Thyroid gland (tissue), 4 donors: ENCODE measurements around the gene PTPN3. TPM values are rescaled to one million over a fixed set of nuclear protein-coding genes. Genes with fewer than 3 reads are reported as not detected.

ENCODE experiments used
- DNase-seq, 2 donors: peaks; one replicate each; pipeline ENCODE4 v3.0.0-alpha.2; 2019
- H3K27ac ChIP-seq, 3 donors: fragments of 200-600 bp; sonication (generic); 1 replicate in 2 of 3; 2 replicates in 1 of 3; pipeline ENCODE4 v1.5.1; 2016 to 2019; ENCODE audit warnings: mild to moderate bottlenecking in 1 of 3, moderate library complexity in 1 of 3
- H3K27me3 ChIP-seq: fragments of 200-600 bp; sonication (generic); one replicate; pipeline ENCODE4 v1.5.1; 2019
- H3K36me3 ChIP-seq, 2 donors: fragments of 200-600 bp; sonication (generic); one replicate each; pipeline ENCODE4 v1.5.1; 2016 to 2019
- H3K4me1 ChIP-seq, 2 donors: fragments of 200-600 bp; sonication (generic); one replicate each; pipeline ENCODE4 v1.5.1; 2017 to 2019
- H3K4me3 ChIP-seq, 3 donors: fragments of 200-600 bp; sonication (generic); replicated peaks in 1 of 3; 1 replicate in 2 of 3; 2 replicates in 1 of 3; pipeline ENCODE4 v1.5.1; 2016; ENCODE audit warnings: mild to moderate bottlenecking in 1 of 3
- H3K9me3 ChIP-seq: fragments of 200-600 bp; sonication (generic); one replicate; pipeline ENCODE4 v1.5.1; 2017
- CTCF ChIP-seq, 6 experiments: fragments of 200-600 bp in 3 of 6; fragments of 450-650 bp in 3 of 6; sonication (generic) in 3 of 6; IDR thresholded peaks; one replicate each; pipeline ENCODE4 v1.5.1; 2016 to 2019; ENCODE audit warnings: antibody characterized with exemption in 6 of 6, mild to moderate bottlenecking in 2 of 6, inconsistent platforms in 1 of 6, moderate library complexity in 1 of 6
- POLR2A ChIP-seq, 2 donors: fragments of 450-650 bp; IDR thresholded peaks; one replicate each; pipeline ENCODE4 v1.6.1; 2017; ENCODE audit warnings: antibody characterized with exemption in 2 of 2, mild to moderate bottlenecking in 2 of 2, moderate library complexity in 1 of 2
- WGBS, 2 donors: methylation state at CpG; one replicate each; pipeline ENCODE4 v1.1.5; 2017; 5-methylcytosine and 5-hydroxymethylcytosine counted together
- intact Hi-C: fragments of 100-400 bp; cut with DNase I; formaldehyde crosslinking; loops from one replicate; pipeline ENCODE4 v1.15.1; 2023
- total RNA-seq, 4 donors: library from RNA; depleted of rRNA; stranded (reverse); fragments of >200 nt; gene quantifications; one replicate each; pipeline ENCODE4 v1.2.3, GENCODE V29; 2016

The PTPN3 gene
- total RNA-seq, 4 donors from 2014 or later, result 18.6 to 22.0 (median 21.3) TPM

GRCh38 chr9:109520475-109521132, 22.5 kb upstream of the PTPN3 start:
- peak; percentile 76 to 77 for DNase-seq
- no peaks in the 10 kb centered on the region for H3K36me3 ChIP-seq
- 19 to 22% methylated on average over 11 of the region's 11 CpGs for WGBS, 2 donors

GRCh38 chr9:109519366-109519765, 21.3 kb upstream of the PTPN3 start:
- H3K36me3 ChIP-seq, result no peaks in the 10 kb centered on the region
- H3K27me3 ChIP-seq, result no peaks in the 10 kb centered on the region
- no peak overlapping the region for H3K4me3 ChIP-seq
- H3K27ac ChIP-seq, result no peak overlapping the region
- peaks cover 6 to 12% of the 10 kb centered on the region in 2 donors for H3K4me1 ChIP-seq
- no peak for DNase-seq
- no peaks in the 10 kb centered on the region for H3K9me3 ChIP-seq
- 73 to 81% methylated on average over 5 of the region's 5 CpGs for WGBS, 2 donors
- intact Hi-C loops, result no loop called here
- TF ChIP-seq POLR2A (IDR thresholded peaks at IDR 0.05), result no peak
- TF ChIP-seq CTCF (IDR thresholded peaks at IDR 0.05), result no peak

More at GRCh38 chr9:109520475-109521132, 22.5 kb upstream of the PTPN3 start:
- no peak overlapping the region for H3K27ac ChIP-seq
- no peak for TF ChIP-seq POLR2A (IDR thresholded peaks at IDR 0.05)
- TF ChIP-seq CTCF (IDR thresholded peaks at IDR 0.05), result peak; percentile 84 to 96 (median 92)
- H3K9me3 ChIP-seq, result no peaks in the 10 kb centered on the region
- H3K4me1 ChIP-seq, result peaks cover 6 to 12% of the 10 kb centered on the region in 2 donors
- no peaks in the 10 kb centered on the region for H3K27me3 ChIP-seq
- intact Hi-C loops, result loop anchor here (2.0 kb wide), 1 partner anchor 80 kb away; no protein-coding TSS in a partner anchor
- H3K4me3 ChIP-seq, result no peak overlapping the region

GRCh38 chr9:109518621-109519335, 20.7 kb upstream of the PTPN3 start:
- no peak for TF ChIP-seq POLR2A (IDR thresholded peaks at IDR 0.05)
- no peak for TF ChIP-seq CTCF (IDR thresholded peaks at IDR 0.05)
- H3K27ac ChIP-seq, result peak overlapping the region in 1 of 3 donors; percentile 32
- peaks cover 6 to 12% of the 10 kb centered on the region in 2 donors for H3K4me1 ChIP-seq
- H3K9me3 ChIP-seq, result no peaks in the 10 kb centered on the region
- intact Hi-C loops, result no loop called here
- H3K36me3 ChIP-seq, result no peaks in the 10 kb centered on the region
- H3K27me3 ChIP-seq, result no peaks in the 10 kb centered on the region
- WGBS, 2 donors, result 87 to 90% methylated on average over 4 of the region's 4 CpGs
- no peak for DNase-seq
- H3K4me3 ChIP-seq, result no peak overlapping the region

- intact Hi-C loops, result no loop called here
- Histone ChIP-seq H3K36me3 (no peaks in the 10 kb centered on the region), H3K9me3 (no peaks in the 10 kb centered on the region), H3K27me3 (no peaks in the 10 kb centered on the region), H3K4me3 (no peak overlapping the region), H3K27ac (peak overlapping the region; percentile 14 to 57 (median 32)), H3K4me1 (peaks cover 6 to 12% of the 10 kb centered on the region in 2 donors)
- no peak for TF ChIP-seq CTCF (IDR thresholded peaks at IDR 0.05)
- no peak for TF ChIP-seq POLR2A (IDR thresholded peaks at IDR 0.05)
- 27 to 41% methylated on average over 1 of the region's 1 CpG for WGBS, 2 donors
- peak; percentile 69 to 79 for DNase-seq
These were observed 19.8 kb upstream of the PTPN3 start for GRCh38 chr9:109517901-109518377.

GRCh38 chr9:109513871-109514270, 15.8 kb upstream of the PTPN3 start:
- 84 to 91% methylated on average over 3 of the region's 3 CpGs for WGBS, 2 donors
- no peak overlapping the region for H3K4me3 ChIP-seq
- TF ChIP-seq POLR2A (IDR thresholded peaks at IDR 0.05), result no peak
- TF ChIP-seq CTCF (IDR thresholded peaks at IDR 0.05), result no peak
- H3K36me3 ChIP-seq, result no peaks in the 10 kb centered on the region
- DNase-seq, result no peak
- no peaks in the 10 kb centered on the region for H3K27me3 ChIP-seq
- H3K27ac ChIP-seq, result no peak overlapping the region
- no peaks in the 10 kb centered on the region for H3K9me3 ChIP-seq
- H3K4me1 ChIP-seq, result peaks cover 6 to 12% of the 10 kb centered on the region in 2 donors
- intact Hi-C loops, result no loop called here
